HL-60 (cell line): Measurements from ENCODE around the gene HPCAL1.

ENCODE experiments used
- GABPA ChIP-seq: IDR thresholded peaks from 2 replicates; pipeline ENCODE4 v1.6.1; 2012; ENCODE audit warnings: low read depth
- TF ChIP-seq, protein P1 (sequence below): IDR thresholded peaks from one replicate; pipeline ENCODE4 v1.5.1; 2011; ENCODE audit warnings: low read length, control low read depth, inconsistent platforms; ENCODE audit not compliant: insufficient read depth
- TF ChIP-seq, protein P2 (sequence below): IDR thresholded peaks from 2 replicates; pipeline ENCODE4 v1.6.1; 2012; ENCODE audit warnings: low read depth; ENCODE audit not compliant: insufficient replicate concordance

DNA sequence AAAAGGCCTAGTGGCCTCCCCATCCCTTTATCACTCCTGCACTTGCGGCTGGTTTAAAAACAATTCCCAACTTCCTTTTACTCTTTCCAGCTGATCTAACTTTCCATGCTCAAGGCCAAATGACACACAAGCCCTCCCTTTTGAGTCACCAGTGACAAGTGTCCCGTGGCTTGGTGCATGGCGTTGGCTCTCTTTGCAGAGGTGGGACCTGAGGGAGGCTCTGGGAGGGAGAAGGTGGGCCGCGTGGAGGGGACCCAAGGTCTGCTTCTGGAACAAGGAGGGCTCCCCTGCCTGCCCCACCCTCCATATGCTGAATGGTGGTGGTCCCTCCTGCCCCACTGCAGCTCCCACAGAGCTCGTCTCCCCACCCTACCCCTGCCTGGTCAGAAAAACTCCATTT is 30.8 kb upstream of the HPCAL1 start:
- TF ChIP-seq, protein P1, sequence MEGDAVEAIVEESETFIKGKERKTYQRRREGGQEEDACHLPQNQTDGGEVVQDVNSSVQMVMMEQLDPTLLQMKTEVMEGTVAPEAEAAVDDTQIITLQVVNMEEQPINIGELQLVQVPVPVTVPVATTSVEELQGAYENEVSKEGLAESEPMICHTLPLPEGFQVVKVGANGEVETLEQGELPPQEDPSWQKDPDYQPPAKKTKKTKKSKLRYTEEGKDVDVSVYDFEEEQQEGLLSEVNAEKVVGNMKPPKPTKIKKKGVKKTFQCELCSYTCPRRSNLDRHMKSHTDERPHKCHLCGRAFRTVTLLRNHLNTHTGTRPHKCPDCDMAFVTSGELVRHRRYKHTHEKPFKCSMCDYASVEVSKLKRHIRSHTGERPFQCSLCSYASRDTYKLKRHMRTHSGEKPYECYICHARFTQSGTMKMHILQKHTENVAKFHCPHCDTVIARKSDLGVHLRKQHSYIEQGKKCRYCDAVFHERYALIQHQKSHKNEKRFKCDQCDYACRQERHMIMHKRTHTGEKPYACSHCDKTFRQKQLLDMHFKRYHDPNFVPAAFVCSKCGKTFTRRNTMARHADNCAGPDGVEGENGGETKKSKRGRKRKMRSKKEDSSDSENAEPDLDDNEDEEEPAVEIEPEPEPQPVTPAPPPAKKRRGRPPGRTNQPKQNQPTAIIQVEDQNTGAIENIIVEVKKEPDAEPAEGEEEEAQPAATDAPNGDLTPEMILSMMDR: no peak
- TF ChIP-seq, protein P2, sequence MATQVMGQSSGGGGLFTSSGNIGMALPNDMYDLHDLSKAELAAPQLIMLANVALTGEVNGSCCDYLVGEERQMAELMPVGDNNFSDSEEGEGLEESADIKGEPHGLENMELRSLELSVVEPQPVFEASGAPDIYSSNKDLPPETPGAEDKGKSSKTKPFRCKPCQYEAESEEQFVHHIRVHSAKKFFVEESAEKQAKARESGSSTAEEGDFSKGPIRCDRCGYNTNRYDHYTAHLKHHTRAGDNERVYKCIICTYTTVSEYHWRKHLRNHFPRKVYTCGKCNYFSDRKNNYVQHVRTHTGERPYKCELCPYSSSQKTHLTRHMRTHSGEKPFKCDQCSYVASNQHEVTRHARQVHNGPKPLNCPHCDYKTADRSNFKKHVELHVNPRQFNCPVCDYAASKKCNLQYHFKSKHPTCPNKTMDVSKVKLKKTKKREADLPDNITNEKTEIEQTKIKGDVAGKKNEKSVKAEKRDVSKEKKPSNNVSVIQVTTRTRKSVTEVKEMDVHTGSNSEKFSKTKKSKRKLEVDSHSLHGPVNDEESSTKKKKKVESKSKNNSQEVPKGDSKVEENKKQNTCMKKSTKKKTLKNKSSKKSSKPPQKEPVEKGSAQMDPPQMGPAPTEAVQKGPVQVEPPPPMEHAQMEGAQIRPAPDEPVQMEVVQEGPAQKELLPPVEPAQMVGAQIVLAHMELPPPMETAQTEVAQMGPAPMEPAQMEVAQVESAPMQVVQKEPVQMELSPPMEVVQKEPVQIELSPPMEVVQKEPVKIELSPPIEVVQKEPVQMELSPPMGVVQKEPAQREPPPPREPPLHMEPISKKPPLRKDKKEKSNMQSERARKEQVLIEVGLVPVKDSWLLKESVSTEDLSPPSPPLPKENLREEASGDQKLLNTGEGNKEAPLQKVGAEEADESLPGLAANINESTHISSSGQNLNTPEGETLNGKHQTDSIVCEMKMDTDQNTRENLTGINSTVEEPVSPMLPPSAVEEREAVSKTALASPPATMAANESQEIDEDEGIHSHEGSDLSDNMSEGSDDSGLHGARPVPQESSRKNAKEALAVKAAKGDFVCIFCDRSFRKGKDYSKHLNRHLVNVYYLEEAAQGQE: no peak
- no peak for TF ChIP-seq GABPA
